C4-2B (cell line): ENCODE data around the gene PFKFB4.

ENCODE experiments used
- ZFX ChIP-seq: fragments of 450-650 bp; IDR thresholded peaks from 2 replicates; pipeline ENCODE4 v1.6.1; 2017
- TF ChIP-seq, protein P1 (sequence below): fragments of 450-650 bp; conservative IDR thresholded peaks from 2 replicates; pipeline ENCODE4 v1.5.1; 2017; ENCODE audit warnings: mild to moderate bottlenecking

DNA sequence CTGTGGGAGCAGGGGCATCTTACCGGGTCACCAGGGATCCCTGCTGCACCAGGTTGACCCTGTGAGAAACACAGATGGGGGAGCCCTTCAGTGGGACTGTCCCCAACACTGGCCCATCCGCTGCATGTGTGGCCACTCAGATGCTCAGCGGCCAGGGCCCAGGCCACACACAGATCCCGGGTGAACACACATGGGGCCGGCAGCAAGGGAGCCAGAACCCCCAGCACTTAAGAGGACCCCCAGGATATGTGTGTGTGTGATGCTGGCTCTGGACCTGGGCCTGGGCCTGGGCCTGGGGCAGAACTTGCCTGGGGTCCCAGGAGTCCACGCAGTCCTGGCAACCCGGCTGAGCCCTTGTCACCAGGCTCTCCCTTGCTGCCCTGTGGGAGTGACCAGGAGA is 11.9 kb upstream of the PFKFB4 start:
- TF ChIP-seq, protein P1, sequence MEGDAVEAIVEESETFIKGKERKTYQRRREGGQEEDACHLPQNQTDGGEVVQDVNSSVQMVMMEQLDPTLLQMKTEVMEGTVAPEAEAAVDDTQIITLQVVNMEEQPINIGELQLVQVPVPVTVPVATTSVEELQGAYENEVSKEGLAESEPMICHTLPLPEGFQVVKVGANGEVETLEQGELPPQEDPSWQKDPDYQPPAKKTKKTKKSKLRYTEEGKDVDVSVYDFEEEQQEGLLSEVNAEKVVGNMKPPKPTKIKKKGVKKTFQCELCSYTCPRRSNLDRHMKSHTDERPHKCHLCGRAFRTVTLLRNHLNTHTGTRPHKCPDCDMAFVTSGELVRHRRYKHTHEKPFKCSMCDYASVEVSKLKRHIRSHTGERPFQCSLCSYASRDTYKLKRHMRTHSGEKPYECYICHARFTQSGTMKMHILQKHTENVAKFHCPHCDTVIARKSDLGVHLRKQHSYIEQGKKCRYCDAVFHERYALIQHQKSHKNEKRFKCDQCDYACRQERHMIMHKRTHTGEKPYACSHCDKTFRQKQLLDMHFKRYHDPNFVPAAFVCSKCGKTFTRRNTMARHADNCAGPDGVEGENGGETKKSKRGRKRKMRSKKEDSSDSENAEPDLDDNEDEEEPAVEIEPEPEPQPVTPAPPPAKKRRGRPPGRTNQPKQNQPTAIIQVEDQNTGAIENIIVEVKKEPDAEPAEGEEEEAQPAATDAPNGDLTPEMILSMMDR = no peak
- TF ChIP-seq ZFX = no peak
